HepG2 (cell line): ENCODE data around the gene CCM2L. TPM values are rescaled to one million over a fixed set of nuclear protein-coding genes. Genes with fewer than 3 reads are reported as not detected.

Experiments used
- FOXJ3 ChIP-seq: sonication (generic); formaldehyde crosslinking; IDR thresholded peaks from 2 replicates; pipeline ENCODE4 v1.4.0; 2020; ENCODE audit warnings: missing genetic modification reagents, mild to moderate bottlenecking, borderline replicate concordance
- MTERF4 ChIP-seq: sonication (generic); formaldehyde crosslinking; IDR thresholded peaks from 2 replicates; pipeline ENCODE4 v1.8.0; 2023; ENCODE audit warnings: mild to moderate bottlenecking, missing genetic modification reagents
- PRDM15 ChIP-seq: sonication (generic); formaldehyde crosslinking; IDR thresholded peaks from 2 replicates; pipeline ENCODE4 v1.4.0; 2020; ENCODE audit warnings: missing genetic modification reagents
- polyA plus RNA-seq, 8 experiments: library from polyadenylated mRNA; depleted of rRNA in 3 of 8; stranded (reverse) in 7 of 8; unstranded in 1 of 8; fragments of >200 nt; fragmentation: Illumina TruSeq in 4 of 8; extraction: Trizol in 4 of 8; gene quantifications; 2 replicates each; pipeline versions ENCODE4 v1.2.1 to v1.2.3, GENCODE V29; 2011 to 2016; ENCODE audit warnings: low read depth in 4 of 8, missing spikeins in 1 of 8, mixed read lengths in 1 of 8; ENCODE audit not compliant: insufficient read depth in 1 of 8
- total RNA-seq, 5 experiments: library from RNA; depleted of rRNA; stranded (reverse); fragments of >200 nt; fragmentation: Illumina TruSeq; extraction: Trizol; gene quantifications; 2 replicates each; pipeline ENCODE4 v1.2.3, GENCODE V29; 2016; ENCODE audit warnings: low read depth in 1 of 5
- TF ChIP-seq, protein P1 (sequence below): sonication (generic); formaldehyde crosslinking; IDR thresholded peaks from 2 replicates; pipeline ENCODE4 v1.5.0; 2020; ENCODE audit warnings: missing genetic modification reagents, mild to moderate bottlenecking, borderline replicate concordance
- TF ChIP-seq, protein P2 (sequence below): sonication (generic); formaldehyde crosslinking; IDR thresholded peaks from 2 replicates; pipeline ENCODE4 v1.4.0; 2020; ENCODE audit warnings: mild to moderate bottlenecking, low read depth, missing genetic modification reagents
- TF ChIP-seq, protein P3 (sequence below): sonication (generic); formaldehyde crosslinking; IDR thresholded peaks from 2 replicates; pipeline ENCODE4 v1.8.1; 2023; ENCODE audit warnings: missing genetic modification reagents, mild to moderate bottlenecking, borderline replicate concordance

The CCM2L gene
- total and polyA plus RNA-seq, 2 of the 13 experiments (the other 11 are each of a cell fraction or from before 2014, with no cell fraction given), result 0.15 TPM; not detected in 1

DNA sequence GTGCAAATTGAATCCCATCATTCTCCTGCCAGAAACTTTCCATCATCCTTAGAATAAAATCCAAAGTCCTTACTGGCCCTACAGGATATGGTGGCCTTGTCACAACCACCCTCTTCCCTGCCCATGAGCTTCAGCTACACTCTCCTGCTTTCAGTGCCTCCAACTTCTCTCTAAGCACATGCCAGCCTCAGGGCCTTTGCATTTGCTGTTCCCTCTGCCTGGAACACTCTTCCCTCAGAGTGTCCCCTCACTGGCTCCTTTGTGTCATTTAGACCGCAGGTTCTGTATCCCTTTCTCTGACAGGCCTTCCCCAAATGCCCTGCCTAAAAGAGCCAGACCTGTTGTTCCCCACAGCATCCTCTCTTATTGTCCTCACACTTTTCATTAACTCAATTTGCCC, 60.0 kb downstream of the CCM2L start (continued):
- TF ChIP-seq PRDM15 (CRISPR knock-in tag), result no peak
- TF ChIP-seq, protein P1, sequence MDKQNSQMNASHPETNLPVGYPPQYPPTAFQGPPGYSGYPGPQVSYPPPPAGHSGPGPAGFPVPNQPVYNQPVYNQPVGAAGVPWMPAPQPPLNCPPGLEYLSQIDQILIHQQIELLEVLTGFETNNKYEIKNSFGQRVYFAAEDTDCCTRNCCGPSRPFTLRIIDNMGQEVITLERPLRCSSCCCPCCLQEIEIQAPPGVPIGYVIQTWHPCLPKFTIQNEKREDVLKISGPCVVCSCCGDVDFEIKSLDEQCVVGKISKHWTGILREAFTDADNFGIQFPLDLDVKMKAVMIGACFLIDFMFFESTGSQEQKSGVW (CRISPR knock-in tag), result no peak
- TF ChIP-seq FOXJ3 (CRISPR knock-in tag), result no peak
- TF ChIP-seq, protein P2, sequence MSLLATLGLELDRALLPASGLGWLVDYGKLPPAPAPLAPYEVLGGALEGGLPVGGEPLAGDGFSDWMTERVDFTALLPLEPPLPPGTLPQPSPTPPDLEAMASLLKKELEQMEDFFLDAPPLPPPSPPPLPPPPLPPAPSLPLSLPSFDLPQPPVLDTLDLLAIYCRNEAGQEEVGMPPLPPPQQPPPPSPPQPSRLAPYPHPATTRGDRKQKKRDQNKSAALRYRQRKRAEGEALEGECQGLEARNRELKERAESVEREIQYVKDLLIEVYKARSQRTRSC (CRISPR knock-in tag), result no peak
- no peak for TF ChIP-seq MTERF4 (CRISPR knock-in tag)
- TF ChIP-seq, protein P3, sequence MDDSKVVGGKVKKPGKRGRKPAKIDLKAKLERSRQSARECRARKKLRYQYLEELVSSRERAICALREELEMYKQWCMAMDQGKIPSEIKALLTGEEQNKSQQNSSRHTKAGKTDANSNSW (CRISPR knock-in tag), result no peak
